SKM-1 treated with dmso at 0.1 percent for 144 hours (cell line): ENCODE results near the gene CST4.
"Not testable (repeated sequence)": the region's sequence is repeated elsewhere in the genome, so short reads cannot be mapped to it uniquely, and the experiment has no call there.

Experiments used
- DNase-seq: peaks from one replicate; lab custom pipeline; 2025; ENCODE audit not compliant: unreplicated experiment; lab: John Stamatoyannopoulos, UW

The CST4 gene

GRCh38 chr20:23662276-23662870 is 26.5 kb downstream of the CST4 start:
- no peak for DNase-seq

GRCh38 chr20:23661002-23661429 is 27.8 kb downstream of the CST4 start:
- DNase-seq = no peak

- no peak for DNase-seq
These were observed 28.6 kb downstream of the CST4 start for GRCh38 chr20:23659989-23660837.

GRCh38 chr20:23659610-23659988 is 29.2 kb downstream of the CST4 start:
- DNase-seq = not testable (repeated sequence)

- no peak for DNase-seq
These were observed 29.7 kb downstream of the CST4 start for GRCh38 chr20:23658989-23659609.

- DNase-seq = no peak
These were observed 30.5 kb downstream of the CST4 start for GRCh38 chr20:23658336-23658735.

- DNase-seq = no peak
These were observed 31.6 kb downstream of the CST4 start for GRCh38 chr20:23657202-23657601.

GRCh38 chr20:23656372-23656771 is 32.5 kb downstream of the CST4 start:
- no peak for DNase-seq

- DNase-seq = peak; percentile 79
These were observed 33.2 kb downstream of the CST4 start for GRCh38 chr20:23655491-23656211.

- DNase-seq = no peak
These were observed 34.1 kb downstream of the CST4 start for GRCh38 chr20:23654717-23655116.

- no peak for DNase-seq
These were observed 34.8 kb downstream of the CST4 start for GRCh38 chr20:23654000-23654399.

- DNase-seq = no peak
These were observed 35.4 kb downstream of the CST4 start for GRCh38 chr20:23653400-23653938.

- DNase-seq = no peak
These were observed 35.9 kb downstream of the CST4 start for GRCh38 chr20:23652926-23653325.

- DNase-seq = no peak
These were observed 36.5 kb downstream of the CST4 start for GRCh38 chr20:23652371-23652770.

- no peak for DNase-seq
These were observed 37.7 kb downstream of the CST4 start for GRCh38 chr20:23651117-23651516.

GRCh38 chr20:23649830-23650417 is 38.9 kb downstream of the CST4 start:
- no peak for DNase-seq

GRCh38 chr20:23649242-23649641 is 39.6 kb downstream of the CST4 start:
- DNase-seq = no peak

GRCh38 chr20:23647346-23647745 is 41.5 kb downstream of the CST4 start:
- no peak for DNase-seq

- DNase-seq = no peak
These were observed 42.5 kb downstream of the CST4 start for GRCh38 chr20:23646106-23646873.

GRCh38 chr20:23645575-23645974 is 43.3 kb downstream of the CST4 start:
- no peak for DNase-seq
